ENCODE data around the gene APIP.
"Not testable (repeated sequence)": the region's sequence is repeated elsewhere in the genome, so short reads cannot be mapped to it uniquely, and the experiment has no call there.

The APIP gene

GRCh38 chr11:34898474-34898873 is 17.7 kb downstream of the APIP start:
- ChIA-PET CTCF (interaction anchor here (0.7 to 6.6 kb wide), 11 partner anchors 8 to 724 kb away, joined by 3 to 58 read pairs (median 4); partner anchors contain the start of gene ELF5), POLR2A (no interaction called here)
- DNase-seq (ENCODE audit: low read depth, low spot score) = no peak
- H3K4me3 ChIP-seq (ENCODE audit: low read depth, low read length) = no peak overlapping the region
- no peak for TF ChIP-seq CTCF (IDR thresholded peaks at IDR 0.05; ENCODE audit: insufficient read depth, low read length, missing control alignments)

- DNase-seq (ENCODE audit: low read depth, low spot score) = no peak
- H3K4me3 ChIP-seq (ENCODE audit: low read depth, low read length) = no peak overlapping the region
- ChIA-PET CTCF (interaction anchor here (0.9 to 6.6 kb wide), 10 partner anchors 8 to 531 kb away, joined by 3 to 58 read pairs (median 4); partner anchors contain the start of gene ELF5), POLR2A (no interaction called here)
- no peak for TF ChIP-seq CTCF (IDR thresholded peaks at IDR 0.05; ENCODE audit: insufficient read depth, low read length, missing control alignments)
These were observed 18.9 kb downstream of the APIP start for GRCh38 chr11:34897171-34897870.

GRCh38 chr11:34896191-34896590 is 20.0 kb downstream of the APIP start:
- POLR2A ChIA-PET; DNase-seq (ENCODE audit: low read depth, low spot score); H3K4me3 ChIP-seq (ENCODE audit: low read depth, low read length): not testable (repeated sequence)
- CTCF ChIA-PET = interaction anchor here (6.6 kb wide), 1 partner anchor 309 kb away, joined by 58 read pairs; no protein-coding TSS in a partner anchor

- ChIA-PET CTCF (interaction anchor here (1.7 to 10.3 kb wide), 6 partner anchors 9 to 518 kb away, joined by 3 to 360 read pairs (median 14); partner anchors contain the start of gene ELF5), POLR2A (no interaction called here)
- DNase-seq (ENCODE audit: low read depth, low spot score) = no peak
- TF ChIP-seq CTCF (IDR thresholded peaks at IDR 0.05; ENCODE audit: insufficient read depth, low read length, missing control alignments) = no peak
- H3K4me3 ChIP-seq (ENCODE audit: low read depth, low read length) = no peak overlapping the region
These were observed 22.8 kb downstream of the APIP start for GRCh38 chr11:34893416-34893815.

- DNase-seq (ENCODE audit: low read depth, low spot score) = no peak
- CTCF ChIA-PET = interaction anchor here (0.7 to 10.3 kb wide), 29 partner anchors 11 to 520 kb away, joined by 3 to 360 read pairs (median 5); partner anchors contain the start of gene ELF5
- POLR2A ChIA-PET = no interaction called here
- TF ChIP-seq CTCF (IDR thresholded peaks at IDR 0.05; ENCODE audit: insufficient read depth, low read length, missing control alignments) = no peak
- H3K4me3 ChIP-seq (ENCODE audit: low read depth, low read length) = no peak overlapping the region
These were observed 24.6 kb downstream of the APIP start for GRCh38 chr11:34891611-34892010.

- CTCF ChIA-PET = interaction anchor here (0.7 to 10.3 kb wide), 27 partner anchors 10 to 500 kb away, joined by 3 to 360 read pairs (median 5); partner anchors contain the start of gene ELF5
- no peak for DNase-seq (ENCODE audit: low read depth, low spot score)
- TF ChIP-seq CTCF (IDR thresholded peaks at IDR 0.05; ENCODE audit: insufficient read depth, low read length, missing control alignments) = peak; percentile 13
- POLR2A ChIA-PET = no interaction called here
- H3K4me3 ChIP-seq (ENCODE audit: low read depth, low read length) = no peak overlapping the region
These were observed 25.4 kb downstream of the APIP start for GRCh38 chr11:34890812-34891211.

All from AG04449 (cell line).